Fibroblast of pulmonary artery (primary cell): Measurements from ENCODE around the gene NAV3.
A peak's percentile ranks its signal among the peaks of the same experiment; 100 is the strongest.

Source experiments
- DNase-seq: peaks from one replicate; pipeline ENCODE4 v3.0.0-alpha.2; 2010; ENCODE audit warnings: low read depth
- H3K4me3 ChIP-seq: replicated peaks from 2 replicates; pipeline ENCODE4 v1.5.1; 2011; ENCODE audit warnings: low read depth, mild to moderate bottlenecking, control low read depth, low read length, moderate library complexity
- CTCF ChIP-seq: IDR thresholded peaks from 2 replicates; pipeline ENCODE4 v1.5.1; 2011; ENCODE audit warnings: mild to moderate bottlenecking, control low read depth, low read length, inconsistent platforms; ENCODE audit errors: missing control alignments

The NAV3 gene

GRCh38 chr12:77999074-77999715 lies 168.5 kb downstream of the NAV3 start:
- TF ChIP-seq CTCF, result no peak
- no peak for DNase-seq
- no peak overlapping the region for H3K4me3 ChIP-seq

DNA sequence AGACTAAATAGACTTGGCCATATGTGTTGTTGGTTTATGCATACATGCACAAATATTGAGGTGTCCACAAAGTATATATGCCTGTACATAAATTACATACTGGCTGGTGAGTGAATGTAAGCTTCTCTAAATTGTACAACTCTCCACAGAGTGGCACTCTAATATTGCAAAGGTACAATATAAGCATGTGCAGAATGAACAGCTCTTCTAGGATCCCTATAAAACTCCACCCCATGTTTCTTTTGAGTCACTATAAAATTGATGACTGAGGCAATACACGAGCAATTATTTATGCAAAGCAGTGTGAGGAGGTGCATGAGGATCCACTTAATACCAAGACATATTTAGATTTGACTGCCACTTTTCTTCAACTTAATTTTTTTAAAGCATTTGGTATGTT lies 172.2 kb downstream of the NAV3 start:
- H3K4me3 ChIP-seq, result no peak overlapping the region
- peak; percentile 49 for DNase-seq
- TF ChIP-seq CTCF, result no peak

- TF ChIP-seq CTCF, result no peak
- H3K4me3 ChIP-seq, result no peak overlapping the region
- DNase-seq, result no peak
Measured at GRCh38 chr12:78004249-78005093, 173.8 kb downstream of the NAV3 start.

DNA sequence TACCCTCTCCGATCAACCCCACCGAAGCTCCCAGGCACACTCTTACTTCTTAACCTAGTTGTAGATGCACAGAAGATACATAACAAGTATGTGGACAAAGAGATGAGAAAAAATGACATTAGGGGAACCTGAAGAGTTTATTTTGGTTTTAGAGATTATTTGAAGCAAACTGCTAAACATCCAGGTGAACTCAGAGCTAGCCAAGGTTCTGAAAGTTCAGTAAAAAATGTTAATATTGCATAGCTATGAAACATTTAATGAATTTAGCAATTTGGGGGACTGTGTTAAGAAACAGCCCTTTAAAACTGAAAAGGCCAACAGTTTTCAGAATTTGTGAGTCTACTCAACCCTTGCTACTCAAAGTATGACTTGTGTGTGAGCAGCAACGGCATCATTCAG lies 174.4 kb downstream of the NAV3 start:
- H3K4me3 ChIP-seq, result no peak overlapping the region
- TF ChIP-seq CTCF, result no peak
- no peak for DNase-seq

- no peak overlapping the region for H3K4me3 ChIP-seq
- TF ChIP-seq CTCF, result no peak
- DNase-seq, result no peak
Measured at GRCh38 chr12:78007173-78007572, 176.5 kb downstream of the NAV3 start.

GRCh38 chr12:78009031-78009430 lies 178.3 kb downstream of the NAV3 start:
- no peak for TF ChIP-seq CTCF
- no peak for DNase-seq
- no peak overlapping the region for H3K4me3 ChIP-seq
